ENCODE data around the gene GNPAT.

Gene GNPAT

DNA sequence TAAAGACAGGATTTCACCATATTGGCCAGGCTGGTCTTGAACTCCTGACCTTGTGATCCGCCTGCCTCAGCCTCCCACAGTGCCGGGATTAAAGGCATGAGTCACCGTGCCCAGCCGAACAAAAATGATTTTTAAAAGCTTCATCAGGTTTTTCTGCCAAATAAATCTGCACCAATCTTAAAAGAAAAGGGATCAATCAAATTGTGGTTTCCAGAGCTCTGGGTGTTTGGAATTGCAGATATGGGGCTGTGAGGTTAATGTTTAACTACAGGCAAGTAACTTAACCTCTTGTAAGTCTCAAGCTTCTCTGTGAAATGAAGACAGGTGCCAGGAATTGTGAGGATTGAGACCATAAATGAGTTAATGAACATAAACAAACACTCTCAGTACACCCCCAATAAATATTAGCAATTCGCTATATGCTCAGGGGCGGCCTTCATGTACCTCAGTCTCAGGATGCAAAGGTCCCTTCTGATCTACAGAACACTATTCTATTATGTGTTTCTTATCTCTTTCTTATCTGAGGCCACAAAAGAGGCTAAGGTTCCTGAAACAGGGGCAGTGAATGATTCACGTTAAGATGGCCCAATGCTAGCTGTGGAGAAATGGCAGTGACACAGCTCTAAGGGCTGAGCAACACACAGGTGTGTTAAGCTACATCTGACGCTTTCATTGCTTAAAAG lies 7.1 kb upstream of the GNPAT start:
- TF ChIP-seq, protein P1, sequence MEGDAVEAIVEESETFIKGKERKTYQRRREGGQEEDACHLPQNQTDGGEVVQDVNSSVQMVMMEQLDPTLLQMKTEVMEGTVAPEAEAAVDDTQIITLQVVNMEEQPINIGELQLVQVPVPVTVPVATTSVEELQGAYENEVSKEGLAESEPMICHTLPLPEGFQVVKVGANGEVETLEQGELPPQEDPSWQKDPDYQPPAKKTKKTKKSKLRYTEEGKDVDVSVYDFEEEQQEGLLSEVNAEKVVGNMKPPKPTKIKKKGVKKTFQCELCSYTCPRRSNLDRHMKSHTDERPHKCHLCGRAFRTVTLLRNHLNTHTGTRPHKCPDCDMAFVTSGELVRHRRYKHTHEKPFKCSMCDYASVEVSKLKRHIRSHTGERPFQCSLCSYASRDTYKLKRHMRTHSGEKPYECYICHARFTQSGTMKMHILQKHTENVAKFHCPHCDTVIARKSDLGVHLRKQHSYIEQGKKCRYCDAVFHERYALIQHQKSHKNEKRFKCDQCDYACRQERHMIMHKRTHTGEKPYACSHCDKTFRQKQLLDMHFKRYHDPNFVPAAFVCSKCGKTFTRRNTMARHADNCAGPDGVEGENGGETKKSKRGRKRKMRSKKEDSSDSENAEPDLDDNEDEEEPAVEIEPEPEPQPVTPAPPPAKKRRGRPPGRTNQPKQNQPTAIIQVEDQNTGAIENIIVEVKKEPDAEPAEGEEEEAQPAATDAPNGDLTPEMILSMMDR (IDR thresholded peaks at IDR 0.05), result no peak
- no peak overlapping the region for H3K27ac ChIP-seq
- H3K4me3 ChIP-seq (ENCODE audit: low read depth in 1 of 2, low read length in 1 of 2), result no peak overlapping the region
- H3K27me3 ChIP-seq, result no peaks in the 10 kb centered on the region
- H3K4me1 ChIP-seq (ENCODE audit: control insufficient read depth in 1 of 2, insufficient read depth in 1 of 2, low read depth in 1 of 2, low read length in 1 of 2), result peaks cover 23 to 27% of the 10 kb centered on the region in 2 experiments
- H3K36me3 ChIP-seq, result peaks cover 47% of the 10 kb centered on the region
- H3K9me3 ChIP-seq, result no peaks in the 10 kb centered on the region

GRCh38 chr1:231234506-231234905 lies 6.5 kb upstream of the GNPAT start:
- H3K4me3 ChIP-seq (ENCODE audit: low read depth in 1 of 2, low read length in 1 of 2), result no peak overlapping the region
- TF ChIP-seq, protein P1 (IDR thresholded peaks at IDR 0.05), result no peak
- peaks cover 41% of the 10 kb centered on the region for H3K36me3 ChIP-seq
- no peaks in the 10 kb centered on the region for H3K27me3 ChIP-seq
- no peaks in the 10 kb centered on the region for H3K9me3 ChIP-seq
- H3K27ac ChIP-seq, result no peak overlapping the region
- H3K4me1 ChIP-seq (ENCODE audit: control insufficient read depth in 1 of 2, insufficient read depth in 1 of 2, low read depth in 1 of 2, low read length in 1 of 2), result peaks cover 23 to 27% of the 10 kb centered on the region in 2 experiments

DNA sequence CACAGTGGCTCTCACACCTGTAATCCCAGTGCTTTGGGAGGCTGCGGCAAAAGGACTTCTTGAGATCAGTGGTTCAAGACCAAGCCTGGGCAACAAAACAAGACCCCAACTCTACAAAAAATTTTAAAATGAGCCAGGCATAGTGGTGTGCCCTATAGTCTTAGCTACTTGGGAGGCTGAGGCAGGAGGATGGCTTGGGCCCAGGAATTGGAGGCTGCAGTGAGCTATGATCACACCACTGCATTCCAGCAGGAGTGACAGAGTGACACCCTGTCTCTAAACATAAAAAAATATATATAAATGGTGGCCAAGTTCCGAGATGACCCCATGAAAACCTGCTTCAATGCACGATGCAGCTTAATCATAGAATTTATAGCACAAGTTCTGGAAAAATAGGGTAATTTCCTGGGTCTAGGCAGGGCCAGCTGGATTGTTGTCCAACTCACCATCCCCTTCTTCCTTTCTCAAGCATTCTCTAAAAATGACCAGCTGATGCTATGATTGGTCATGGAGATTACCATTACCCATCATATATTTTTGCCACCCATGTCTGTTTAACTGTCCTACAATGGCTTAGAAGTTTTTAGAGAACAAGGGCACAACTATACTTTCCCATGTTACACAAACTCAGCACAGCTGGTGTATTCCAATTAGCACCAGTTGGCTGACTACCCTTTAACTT lies 5.3 kb upstream of the GNPAT start:
- Histone ChIP-seq H3K4me3 (ENCODE audit: low read depth in 1 of 2, low read length in 1 of 2) (no peak overlapping the region), H3K9me3 (no peaks in the 10 kb centered on the region), H3K27me3 (no peaks in the 10 kb centered on the region), H3K27ac (no peak overlapping the region), H3K36me3 (peaks cover 34% of the 10 kb centered on the region), H3K4me1 (ENCODE audit: control insufficient read depth in 1 of 2, insufficient read depth in 1 of 2, low read depth in 1 of 2, low read length in 1 of 2) (peaks cover 32 to 36% of the 10 kb centered on the region in 2 experiments)
- TF ChIP-seq, protein P1 (IDR thresholded peaks at IDR 0.05), result no peak

DNA sequence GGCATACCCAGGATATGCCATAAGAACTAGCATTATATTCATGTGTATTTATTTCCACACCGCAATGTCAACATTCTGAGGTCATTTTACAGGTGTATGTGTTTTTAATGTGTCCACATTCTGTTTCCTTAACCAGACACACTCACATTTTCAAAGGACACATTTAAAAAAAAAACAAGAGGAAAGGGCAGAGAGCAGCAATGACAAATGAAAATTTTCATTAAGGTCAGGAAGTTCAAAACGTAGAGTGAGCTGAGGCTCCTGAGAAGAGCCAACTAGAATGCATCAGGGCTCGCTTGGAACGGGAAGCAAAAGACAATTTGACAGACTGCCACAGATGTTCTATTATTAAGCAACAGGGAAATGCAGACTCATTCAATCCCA lies 4.8 kb upstream of the GNPAT start:
- Histone ChIP-seq H3K27ac (no peak overlapping the region), H3K4me1 (ENCODE audit: control insufficient read depth in 1 of 2, insufficient read depth in 1 of 2, low read depth in 1 of 2, low read length in 1 of 2) (peaks cover 35 to 38% of the 10 kb centered on the region in 2 experiments), H3K27me3 (no peaks in the 10 kb centered on the region), H3K4me3 (ENCODE audit: low read depth in 1 of 2, low read length in 1 of 2) (no peak overlapping the region), H3K36me3 (peaks cover 29% of the 10 kb centered on the region), H3K9me3 (no peaks in the 10 kb centered on the region)
- TF ChIP-seq, protein P1 (IDR thresholded peaks at IDR 0.05), result no peak

DNA sequence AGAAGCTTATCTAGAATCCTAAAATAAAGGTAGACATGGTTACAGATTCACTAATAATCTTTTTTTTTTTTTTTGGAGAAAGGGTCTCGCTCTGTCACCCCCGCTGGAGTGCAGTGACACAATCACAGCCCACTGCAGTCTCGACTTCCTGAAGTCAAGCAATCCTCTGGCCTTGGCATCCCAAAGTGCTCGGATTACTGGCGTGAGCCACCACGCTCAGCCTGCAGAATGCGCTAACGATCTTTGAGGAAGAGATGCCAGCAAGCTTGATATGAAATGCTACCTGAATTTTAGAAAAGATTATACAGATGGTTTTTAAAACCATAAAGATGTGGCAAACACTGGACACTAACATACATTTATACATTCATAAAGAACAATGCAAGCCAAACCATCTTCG lies 4.1 kb upstream of the GNPAT start:
- Histone ChIP-seq H3K27ac (no peak overlapping the region), H3K36me3 (peaks cover 23% of the 10 kb centered on the region), H3K4me3 (ENCODE audit: low read depth in 1 of 2, low read length in 1 of 2) (no peak overlapping the region), H3K4me1 (ENCODE audit: control insufficient read depth in 1 of 2, insufficient read depth in 1 of 2, low read depth in 1 of 2, low read length in 1 of 2) (peaks cover 41 to 45% of the 10 kb centered on the region in 2 experiments), H3K27me3 (no peaks in the 10 kb centered on the region), H3K9me3 (no peaks in the 10 kb centered on the region)
- TF ChIP-seq, protein P1 (IDR thresholded peaks at IDR 0.05), result no peak

Measured in neutrophil (primary cell).